K562 (cell line): ENCODE data around the gene TLR5. TPM values are rescaled to one million over a fixed set of nuclear protein-coding genes. Genes with fewer than 3 reads are reported as not detected.

Experiments
- BMI1 ChIP-seq: fragments of 150-350 bp; IDR thresholded peaks from 2 replicates; pipeline ENCODE4 v1.6.1; 2014; ENCODE audit warnings: low read length
- CBX8 ChIP-seq: fragments of 200-600 bp; sonication (generic); IDR thresholded peaks from 2 replicates; pipeline ENCODE4 v1.6.1; 2012; ENCODE audit warnings: borderline replicate concordance, mixed run types, low read depth, mild to moderate bottlenecking, moderate library complexity, mixed read lengths, low read length, control low read depth, inconsistent platforms; ENCODE audit not compliant: poor library complexity, severe bottlenecking; ENCODE audit errors: extremely low read depth
- ETV5 ChIP-seq: sonication (generic); formaldehyde crosslinking; IDR thresholded peaks from 2 replicates; pipeline ENCODE4 v1.4.0; 2020; ENCODE audit warnings: low read depth, mild to moderate bottlenecking, missing genetic modification reagents
- HMG20A ChIP-seq: fragments of 450-650 bp; formaldehyde crosslinking; conservative IDR thresholded peaks from 2 replicates; pipeline ENCODE4 v1.4.0; 2020; ENCODE audit warnings: mild to moderate bottlenecking, mixed read lengths
- HSF4 ChIP-seq: fragments of 250-450 bp; sonication (Bioruptor Pico); IDR thresholded peaks from 2 replicates; pipeline ENCODE4 v2.1.2; 2022; ENCODE audit warnings: mild to moderate bottlenecking, moderate library complexity, borderline replicate concordance
- ILF3 ChIP-seq: fragments of 450-650 bp; IDR thresholded peaks from 2 replicates; pipeline ENCODE4 v1.6.1; 2018; ENCODE audit warnings: antibody characterized with exemption, mild to moderate bottlenecking, moderate library complexity, borderline replicate concordance
- KAT8 ChIP-seq: fragments of 450-650 bp; IDR thresholded peaks from 2 replicates; pipeline ENCODE4 v1.6.1; 2016; ENCODE audit warnings: low read depth, mild to moderate bottlenecking
- KLF13 ChIP-seq: fragments of 450-650 bp; IDR thresholded peaks from 2 replicates; pipeline ENCODE4 v1.6.1; 2016; ENCODE audit warnings: missing genetic modification characterization, low read depth, mild to moderate bottlenecking, missing compliant biosample characterization, moderate library complexity, borderline replicate concordance
- KLF16 ChIP-seq: IDR thresholded peaks from 2 replicates; pipeline ENCODE4 v1.6.1; 2016; ENCODE audit warnings: antibody characterized with exemption
- NCOA6 ChIP-seq: fragments of 450-650 bp; IDR thresholded peaks from 2 replicates; pipeline ENCODE4 v1.6.1; 2017; ENCODE audit warnings: mild to moderate bottlenecking
- NR3C1 ChIP-seq: sonication (generic); formaldehyde crosslinking; IDR thresholded peaks from 2 replicates; pipeline ENCODE4 v1.8.1; 2022; ENCODE audit warnings: missing genetic modification reagents
- PHB2 ChIP-seq: fragments of 450-650 bp; IDR thresholded peaks from 2 replicates; pipeline ENCODE4 v1.6.1; 2017; ENCODE audit warnings: low read depth
- PRMT5 ChIP-seq: sonication (generic); formaldehyde crosslinking; IDR thresholded peaks from 2 replicates; pipeline ENCODE4 v1.5.0; 2020; ENCODE audit warnings: missing genetic modification reagents
- SMAD4 ChIP-seq: fragments of 250-450 bp; sonication (Bioruptor Pico); conservative IDR thresholded peaks from 2 replicates; pipeline ENCODE4 v1.8.0; 2021; ENCODE audit warnings: inconsistent platforms, mild to moderate bottlenecking, moderate library complexity
- TCF7L2 ChIP-seq: fragments of 150-350 bp; IDR thresholded peaks from 2 replicates; pipeline ENCODE4 v1.6.1; 2016; ENCODE audit warnings: low read depth, mild to moderate bottlenecking, low read length, moderate library complexity
- TOE1 ChIP-seq, 2 experiments: fragments of 450-650 bp in 1 of 2; sonication (generic) in 1 of 2; formaldehyde crosslinking in 1 of 2; IDR thresholded peaks; 2 replicates each; pipeline versions ENCODE4 v1.7.1 to v1.8.0; 2016 to 2022; ENCODE audit warnings: borderline replicate concordance in 2 of 2, mild to moderate bottlenecking in 2 of 2, antibody characterized with exemption in 1 of 2, inconsistent platforms in 1 of 2, low read depth in 1 of 2, missing genetic modification reagents in 1 of 2, moderate library complexity in 1 of 2
- ZC3H11A ChIP-seq: IDR thresholded peaks from 2 replicates; pipeline ENCODE4 v1.6.1; 2012; ENCODE audit warnings: low read depth, low read length, improper control_type of control experiment
- ZNF253 ChIP-seq: fragments of 250-450 bp; sonication (Bioruptor Pico); conservative IDR thresholded peaks from 2 replicates; pipeline ENCODE4 v1.6.1; 2021; ENCODE audit warnings: mild to moderate bottlenecking
- ZNF347 ChIP-seq: fragments of 450-650 bp; formaldehyde crosslinking; IDR thresholded peaks from 2 replicates; pipeline ENCODE4 v1.4.0; 2020; ENCODE audit warnings: low read depth, mild to moderate bottlenecking, moderate library complexity
- ZNF76 ChIP-seq: fragments of 250-450 bp; sonication (Bioruptor Pico); IDR thresholded peaks from 2 replicates; pipeline ENCODE4 v1.4.0; 2020; ENCODE audit warnings: mild to moderate bottlenecking, moderate library complexity, borderline replicate concordance
- polyA plus RNA-seq, 8 experiments: library from polyadenylated mRNA; depleted of rRNA in 4 of 8; stranded (reverse) in 5 of 8; unstranded in 3 of 8; fragments of >200 nt; fragmentation: Nextera tagmentation in 2 of 8; fragmentation: Illumina TruSeq in 1 of 8; extraction: Ambion mirVana in 2 of 8; extraction: Trizol in 1 of 8; gene quantifications; 2 replicates each; pipeline versions ENCODE4 v1.2.1 to v1.2.3, GENCODE V29; 2011 to 2014; ENCODE audit warnings: inconsistent platforms in 1 of 8, missing spikeins in 1 of 8
- total RNA-seq, 7 experiments: library from RNA; depleted of rRNA in 6 of 7; stranded (reverse); fragments of >200 nt in 6 of 7; fragmentation: Illumina TruSeq in 2 of 7; extraction: Trizol in 2 of 7; gene quantifications; 2 replicates each; pipeline versions ENCODE4 v1.2.1 to v1.2.3, GENCODE V29; 2011 to 2021; ENCODE audit warnings: low replicate concordance in 1 of 7
- TF ChIP-seq, protein P1 (sequence below), 2 experiments: fragments of 200-800 bp in 1 of 2; sonication (Bioruptor generic) in 1 of 2; sonication (generic) in 1 of 2; formaldehyde crosslinking in 1 of 2; IDR thresholded peaks in 1 of 2; conservative IDR thresholded peaks in 1 of 2; 2 replicates each; pipeline versions ENCODE4 v1.5.0 to v1.6.1; 2016 to 2020; ENCODE audit warnings: missing compliant biosample characterization in 1 of 2, missing genetic modification characterization in 1 of 2, missing genetic modification reagents in 1 of 2
- TF ChIP-seq, protein P2 (sequence below): sonication (generic); formaldehyde crosslinking; IDR thresholded peaks from 2 replicates; pipeline ENCODE4 v1.8.0; 2022; ENCODE audit warnings: missing genetic modification reagents, mild to moderate bottlenecking, borderline replicate concordance
- TF ChIP-seq, protein P3 (sequence below): fragments of 250-450 bp; sonication (Bioruptor Pico); IDR thresholded peaks from 2 replicates; pipeline ENCODE4 v1.8.0; 2022; ENCODE audit warnings: moderate library complexity, mild to moderate bottlenecking, inconsistent platforms

Gene TLR5
- total and polyA plus RNA-seq, 9 of the 15 experiments (the other 6 are each of a cell fraction or from before 2014, with no cell fraction given): 0.93 to 7.4 (median 1.9) TPM

DNA sequence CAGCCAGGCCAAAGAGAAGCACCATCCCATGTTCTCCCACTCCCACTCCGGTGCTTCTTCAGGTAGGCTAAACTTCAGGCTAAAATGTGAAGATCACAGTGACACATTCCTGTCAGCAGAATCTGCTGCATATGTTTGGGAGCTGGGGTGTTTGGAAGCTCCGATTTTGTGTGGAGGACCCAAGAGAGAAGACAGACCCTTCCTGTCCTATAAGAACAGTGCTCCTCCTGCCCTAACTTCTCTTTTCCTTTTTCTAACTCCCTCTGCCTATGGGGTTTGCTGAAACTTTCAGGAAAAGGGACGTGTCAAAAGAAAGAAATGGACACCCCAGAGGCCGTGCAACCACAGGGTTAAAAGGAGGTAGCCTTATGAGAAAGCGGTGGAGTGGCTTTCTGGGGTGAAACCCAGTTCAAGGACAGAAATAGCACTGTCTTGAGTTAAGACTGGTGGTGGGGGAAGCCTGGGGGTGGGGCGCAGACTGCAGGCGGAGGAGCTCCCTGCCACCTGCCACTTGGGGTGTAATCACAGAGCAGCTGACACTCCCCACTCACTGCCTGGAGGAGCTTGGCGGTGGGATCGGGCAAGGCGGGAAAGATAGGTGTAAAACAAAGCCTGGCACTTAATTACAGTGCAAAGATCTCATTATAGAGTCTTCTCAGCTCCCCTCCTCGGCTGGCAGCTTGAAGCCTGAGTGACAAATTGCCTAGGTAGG is 645 bp upstream of the TLR5 start (continued):
- TF ChIP-seq ETV5: 0 out of 2 replicates have a peak, but pooled peaks have one; percentile 61
- no peak for TF ChIP-seq NCOA6
- no peak for TF ChIP-seq HMG20A
- TF ChIP-seq CBX8: no peak
- TF ChIP-seq ZNF253 (CRISPR knock-in tag): no peak
- no peak for TF ChIP-seq BMI1
- TF ChIP-seq, protein P1, sequence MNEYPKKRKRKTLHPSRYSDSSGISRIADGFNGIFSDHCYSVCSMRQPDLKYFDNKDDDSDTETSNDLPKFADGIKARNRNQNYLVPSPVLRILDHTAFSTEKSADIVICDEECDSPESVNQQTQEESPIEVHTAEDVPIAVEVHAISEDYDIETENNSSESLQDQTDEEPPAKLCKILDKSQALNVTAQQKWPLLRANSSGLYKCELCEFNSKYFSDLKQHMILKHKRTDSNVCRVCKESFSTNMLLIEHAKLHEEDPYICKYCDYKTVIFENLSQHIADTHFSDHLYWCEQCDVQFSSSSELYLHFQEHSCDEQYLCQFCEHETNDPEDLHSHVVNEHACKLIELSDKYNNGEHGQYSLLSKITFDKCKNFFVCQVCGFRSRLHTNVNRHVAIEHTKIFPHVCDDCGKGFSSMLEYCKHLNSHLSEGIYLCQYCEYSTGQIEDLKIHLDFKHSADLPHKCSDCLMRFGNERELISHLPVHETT (CRISPR knock-in tag; conservative IDR thresholded peaks at IDR 0.05 in 1 of 2, IDR thresholded peaks at IDR 0.05 in 1 of 2): peak in 1 of 2 experiments; percentile 13; a peak in 1 of 4 replicates
- TF ChIP-seq, protein P2, sequence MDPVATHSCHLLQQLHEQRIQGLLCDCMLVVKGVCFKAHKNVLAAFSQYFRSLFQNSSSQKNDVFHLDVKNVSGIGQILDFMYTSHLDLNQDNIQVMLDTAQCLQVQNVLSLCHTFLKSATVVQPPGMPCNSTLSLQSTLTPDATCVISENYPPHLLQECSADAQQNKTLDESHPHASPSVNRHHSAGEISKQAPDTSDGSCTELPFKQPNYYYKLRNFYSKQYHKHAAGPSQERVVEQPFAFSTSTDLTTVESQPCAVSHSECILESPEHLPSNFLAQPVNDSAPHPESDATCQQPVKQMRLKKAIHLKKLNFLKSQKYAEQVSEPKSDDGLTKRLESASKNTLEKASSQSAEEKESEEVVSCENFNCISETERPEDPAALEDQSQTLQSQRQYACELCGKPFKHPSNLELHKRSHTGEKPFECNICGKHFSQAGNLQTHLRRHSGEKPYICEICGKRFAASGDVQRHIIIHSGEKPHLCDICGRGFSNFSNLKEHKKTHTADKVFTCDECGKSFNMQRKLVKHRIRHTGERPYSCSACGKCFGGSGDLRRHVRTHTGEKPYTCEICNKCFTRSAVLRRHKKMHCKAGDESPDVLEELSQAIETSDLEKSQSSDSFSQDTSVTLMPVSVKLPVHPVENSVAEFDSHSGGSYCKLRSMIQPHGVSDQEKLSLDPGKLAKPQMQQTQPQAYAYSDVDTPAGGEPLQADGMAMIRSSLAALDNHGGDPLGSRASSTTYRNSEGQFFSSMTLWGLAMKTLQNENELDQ (CRISPR knock-in tag): no peak
- TF ChIP-seq, protein P3, sequence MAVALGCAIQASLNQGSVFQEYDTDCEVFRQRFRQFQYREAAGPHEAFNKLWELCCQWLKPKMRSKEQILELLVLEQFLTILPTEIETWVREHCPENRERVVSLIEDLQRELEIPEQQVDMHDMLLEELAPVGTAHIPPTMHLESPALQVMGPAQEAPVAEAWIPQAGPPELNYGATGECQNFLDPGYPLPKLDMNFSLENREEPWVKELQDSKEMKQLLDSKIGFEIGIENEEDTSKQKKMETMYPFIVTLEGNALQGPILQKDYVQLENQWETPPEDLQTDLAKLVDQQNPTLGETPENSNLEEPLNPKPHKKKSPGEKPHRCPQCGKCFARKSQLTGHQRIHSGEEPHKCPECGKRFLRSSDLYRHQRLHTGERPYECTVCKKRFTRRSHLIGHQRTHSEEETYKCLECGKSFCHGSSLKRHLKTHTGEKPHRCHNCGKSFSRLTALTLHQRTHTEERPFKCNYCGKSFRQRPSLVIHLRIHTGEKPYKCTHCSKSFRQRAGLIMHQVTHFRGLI (CRISPR knock-in tag): no peak
- peak; percentile 68; the same call in 1 of the 2 replicates for TF ChIP-seq ZNF76 (CRISPR knock-in tag)
- no peak for TF ChIP-seq KAT8
- TF ChIP-seq NR3C1 (CRISPR knock-in tag): no peak
- peak; percentile 91 for TF ChIP-seq SMAD4
- no peak for TF ChIP-seq TOE1 (IDR thresholded peaks at IDR 0.05; ENCODE audit: borderline replicate concordance)
- TF ChIP-seq TOE1 (CRISPR knock-in tag; IDR thresholded peaks at IDR 0.05; ENCODE audit: borderline replicate concordance, low read depth): no peak
- TF ChIP-seq PRMT5 (CRISPR knock-in tag): no peak
- no peak for TF ChIP-seq KLF13
- TF ChIP-seq ZNF347 (CRISPR knock-in tag): 0 out of 2 replicates have a peak, but pooled peaks have one; percentile 67
- no peak for TF ChIP-seq ZC3H11A
- no peak for TF ChIP-seq HSF4 (CRISPR knock-in tag)
- no peak for TF ChIP-seq TCF7L2
- no peak for TF ChIP-seq PHB2
- peak; percentile 51; the same call in 1 of the 2 replicates for TF ChIP-seq KLF16
- TF ChIP-seq ILF3: no peak
